ENCODE measurements around the gene HOXC10. TPM values are rescaled to one million over a fixed set of nuclear protein-coding genes. Genes with fewer than 3 reads are reported as not detected.
A peak's percentile ranks its signal among the peaks of the same experiment; 100 is the strongest.

HOXC10 gene
- polyA plus RNA-seq, 3 donors: not detected

- H3K4me3 Mint-ChIP-seq: peak overlapping the region in 1 of 2 donors; percentile 62
- no peak overlapping the region for H3K27ac Mint-ChIP-seq
- H3K4me3 ChIP-seq (replicated peaks in 1 of 3; ENCODE audit: low read depth in 2 of 3, low read length in 3 of 3): no peak overlapping the region
- TF ChIP-seq CTCF (IDR thresholded peaks at IDR 0.05): no peak
- H3K4me1 ChIP-seq (ENCODE audit: control insufficient read depth in 1 of 2, insufficient read depth in 2 of 2, low read length in 2 of 2): no peaks in the 10 kb centered on the region
- no peaks in the 10 kb centered on the region for H3K36me3 ChIP-seq (replicated peaks in 1 of 2; ENCODE audit: control insufficient read depth in 1 of 2, insufficient read depth in 2 of 2, low read length in 2 of 2)
- peaks cover 2 to 12% of the 10 kb centered on the region in 2 donors for H3K36me3 Mint-ChIP-seq
- intact Hi-C loops (cut with micrococcal nuclease): loop anchor here in 1 of 2 donors (5.0 kb wide), 1 partner anchor 46 kb away; no protein-coding TSS in a partner anchor
- no peak overlapping the region for H3K27ac ChIP-seq (ENCODE audit: low read depth in 1 of 2, low read length in 2 of 2)
- H3K9ac ChIP-seq (ENCODE audit: insufficient read depth, low read length, poor library complexity, severe bottlenecking): no peak overlapping the region
- H3K4me2 ChIP-seq (replicated peaks; ENCODE audit: extremely low read depth, low read length, poor library complexity, severe bottlenecking): no peak overlapping the region
- H4K20me1 ChIP-seq (ENCODE audit: insufficient read depth, low read length): no peaks in the 10 kb centered on the region
- H3K9me3 Mint-ChIP-seq: peaks cover 0 to 52% (median 23%) of the 10 kb centered on the region in 7 donors
- WGBS (ENCODE audit: insufficient coverage): 4% methylated on average over 47 of the region's 47 CpGs
- H3K9me3 ChIP-seq (replicated peaks in 1 of 2; ENCODE audit: control insufficient read depth in 1 of 2, insufficient read depth in 1 of 2, low read length in 2 of 2): peaks cover 3 to 83% of the 10 kb centered on the region in 2 donors
- peaks cover 6% of the 10 kb centered on the region for H3K4me1 Mint-ChIP-seq
- no peaks in the 10 kb centered on the region for H3K79me2 ChIP-seq (ENCODE audit: insufficient read depth, low read length)
- peaks cover 90 to 99% of the 10 kb centered on the region in 2 donors for H3K27me3 ChIP-seq (ENCODE audit: control insufficient read depth in 2 of 2, insufficient read depth in 2 of 2, low read length in 2 of 2)
- peaks cover 97 to 99% (median 97%) of the 10 kb centered on the region in 3 donors for H3K27me3 Mint-ChIP-seq (ENCODE audit: low read depth in 3 of 3)
- no peak for DNase-seq
- no peak overlapping the region for H2AFZ ChIP-seq (ENCODE audit: insufficient read depth, low read depth, low read length, poor library complexity, severe bottlenecking)
Observed at GRCh38 chr12:53951577-53952334, 33.2 kb upstream of the HOXC10 start.

GRCh38 chr12:53952335-53952694, 32.6 kb upstream of the HOXC10 start:
- Histone ChIP-seq H3K4me3 (replicated peaks in 1 of 3; ENCODE audit: low read depth in 2 of 3, low read length in 3 of 3) (no peak overlapping the region), H3K4me2 (replicated peaks; ENCODE audit: extremely low read depth, low read length, poor library complexity, severe bottlenecking) (no peak overlapping the region), H3K4me1 (ENCODE audit: control insufficient read depth in 1 of 2, insufficient read depth in 2 of 2, low read length in 2 of 2) (no peaks in the 10 kb centered on the region), H3K27ac (ENCODE audit: low read depth in 1 of 2, low read length in 2 of 2) (no peak overlapping the region), H3K9ac (ENCODE audit: insufficient read depth, low read length, poor library complexity, severe bottlenecking) (no peak overlapping the region), H4K20me1 (ENCODE audit: insufficient read depth, low read length) (no peaks in the 10 kb centered on the region), H3K9me3 (replicated peaks in 1 of 2; ENCODE audit: control insufficient read depth in 1 of 2, insufficient read depth in 1 of 2, low read length in 2 of 2) (peaks cover 3 to 86% of the 10 kb centered on the region in 2 donors), H3K36me3 (replicated peaks in 1 of 2; ENCODE audit: control insufficient read depth in 1 of 2, insufficient read depth in 2 of 2, low read length in 2 of 2) (no peaks in the 10 kb centered on the region), H3K79me2 (ENCODE audit: insufficient read depth, low read length) (no peaks in the 10 kb centered on the region), H3K27me3 (ENCODE audit: control insufficient read depth in 2 of 2, insufficient read depth in 2 of 2, low read length in 2 of 2) (peaks cover 92 to 99% of the 10 kb centered on the region in 2 donors), H2AFZ (ENCODE audit: insufficient read depth, low read depth, low read length, poor library complexity, severe bottlenecking) (no peak overlapping the region)
- TF ChIP-seq CTCF (IDR thresholded peaks at IDR 0.05): no peak
- no peak overlapping the region for H3K27ac Mint-ChIP-seq
- no peak for DNase-seq
- 5% methylated on average over 6 of the region's 13 CpGs for WGBS (ENCODE audit: insufficient coverage)
- H3K9me3 Mint-ChIP-seq: peaks cover 0 to 57% (median 23%) of the 10 kb centered on the region in 7 donors
- intact Hi-C loops (cut with micrococcal nuclease): loop anchor here in 1 of 2 donors (5.0 kb wide), 1 partner anchor 45 kb away; no protein-coding TSS in a partner anchor
- peak overlapping the region in 1 of 2 donors; percentile 62 for H3K4me3 Mint-ChIP-seq
- peaks cover 97 to 99% (median 97%) of the 10 kb centered on the region in 3 donors for H3K27me3 Mint-ChIP-seq (ENCODE audit: low read depth in 3 of 3)
- peaks cover 2 to 12% of the 10 kb centered on the region in 2 donors for H3K36me3 Mint-ChIP-seq
- H3K4me1 Mint-ChIP-seq: peaks cover 6% of the 10 kb centered on the region

Data from CD14-positive monocyte (primary cell).